A673 (cell line): ENCODE results near the gene SLC10A2.

ENCODE experiments used
- EZH2 ChIP-seq: fragments of 200-600 bp; sonication (generic); IDR thresholded peaks from 2 replicates; pipeline ENCODE4 v1.6.1; 2017; ENCODE audit warnings: borderline replicate concordance, low read depth, mild to moderate bottlenecking, mixed read lengths, antibody characterized with exemption, low read length; ENCODE audit not compliant: poor library complexity, severe bottlenecking
- TF ChIP-seq, protein P1 (sequence below): fragments of 300-800, 200-600 bp; sonication (generic); conservative IDR thresholded peaks from 2 replicates; pipeline ENCODE4 v1.5.1; 2017; ENCODE audit warnings: low read depth, mild to moderate bottlenecking, antibody characterized with exemption, low read length, moderate library complexity, mixed read lengths

DNA sequence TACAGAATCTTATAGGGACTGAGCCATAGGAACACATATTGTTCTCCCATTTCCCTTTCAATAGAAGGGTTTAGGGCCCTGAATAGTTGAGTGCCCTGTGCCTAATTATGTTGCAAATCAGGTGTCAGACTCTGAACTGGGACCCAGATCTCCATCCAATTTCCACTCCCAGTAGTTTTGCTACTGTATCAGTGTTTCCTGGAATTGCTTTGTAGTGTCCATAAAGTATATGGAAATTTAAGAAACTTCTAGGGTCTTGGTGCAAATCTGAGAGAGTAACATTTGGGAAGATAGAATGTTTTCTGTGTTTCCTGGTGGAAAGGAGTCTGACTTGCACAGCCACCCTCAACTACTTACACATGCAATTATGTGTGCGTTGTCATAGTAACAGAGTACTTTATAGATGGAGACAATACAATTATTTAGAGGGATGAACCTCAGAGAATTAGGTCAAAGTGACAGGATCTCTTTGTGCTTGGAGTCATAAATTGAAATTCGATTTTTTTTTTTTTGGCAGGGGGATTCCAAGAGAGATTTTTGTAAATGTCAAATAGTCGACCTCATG, 646 bp upstream of the SLC10A2 start:
- TF ChIP-seq, protein P1, sequence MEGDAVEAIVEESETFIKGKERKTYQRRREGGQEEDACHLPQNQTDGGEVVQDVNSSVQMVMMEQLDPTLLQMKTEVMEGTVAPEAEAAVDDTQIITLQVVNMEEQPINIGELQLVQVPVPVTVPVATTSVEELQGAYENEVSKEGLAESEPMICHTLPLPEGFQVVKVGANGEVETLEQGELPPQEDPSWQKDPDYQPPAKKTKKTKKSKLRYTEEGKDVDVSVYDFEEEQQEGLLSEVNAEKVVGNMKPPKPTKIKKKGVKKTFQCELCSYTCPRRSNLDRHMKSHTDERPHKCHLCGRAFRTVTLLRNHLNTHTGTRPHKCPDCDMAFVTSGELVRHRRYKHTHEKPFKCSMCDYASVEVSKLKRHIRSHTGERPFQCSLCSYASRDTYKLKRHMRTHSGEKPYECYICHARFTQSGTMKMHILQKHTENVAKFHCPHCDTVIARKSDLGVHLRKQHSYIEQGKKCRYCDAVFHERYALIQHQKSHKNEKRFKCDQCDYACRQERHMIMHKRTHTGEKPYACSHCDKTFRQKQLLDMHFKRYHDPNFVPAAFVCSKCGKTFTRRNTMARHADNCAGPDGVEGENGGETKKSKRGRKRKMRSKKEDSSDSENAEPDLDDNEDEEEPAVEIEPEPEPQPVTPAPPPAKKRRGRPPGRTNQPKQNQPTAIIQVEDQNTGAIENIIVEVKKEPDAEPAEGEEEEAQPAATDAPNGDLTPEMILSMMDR, result no peak
- TF ChIP-seq EZH2, result no peak
